HUDEP-2 (cell line): ENCODE data around the gene USP36.

ENCODE experiments used
- DNase-seq, 76 experiments: peaks; one replicate each; lab custom pipeline; 2025; ENCODE audit not compliant: unreplicated experiment in 76 of 76; lab: John Stamatoyannopoulos, UW

The USP36 gene

DNA sequence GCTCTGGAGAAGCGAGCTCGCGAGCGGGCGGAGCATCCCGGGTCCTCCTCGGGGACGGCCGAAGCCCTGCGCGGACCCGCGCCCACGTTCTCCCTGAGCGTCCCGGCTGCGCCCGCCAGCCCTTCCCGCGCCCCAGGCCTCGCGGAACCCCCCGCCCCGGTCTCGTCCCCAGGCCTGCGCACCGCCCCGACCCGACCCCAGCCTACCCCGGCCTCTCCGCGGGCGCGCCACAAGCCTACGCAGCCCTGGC, 159 bp downstream of the USP36 start:
- DNase-seq: peak in 2 of 76 experiments; percentile 31 to 67

DNA sequence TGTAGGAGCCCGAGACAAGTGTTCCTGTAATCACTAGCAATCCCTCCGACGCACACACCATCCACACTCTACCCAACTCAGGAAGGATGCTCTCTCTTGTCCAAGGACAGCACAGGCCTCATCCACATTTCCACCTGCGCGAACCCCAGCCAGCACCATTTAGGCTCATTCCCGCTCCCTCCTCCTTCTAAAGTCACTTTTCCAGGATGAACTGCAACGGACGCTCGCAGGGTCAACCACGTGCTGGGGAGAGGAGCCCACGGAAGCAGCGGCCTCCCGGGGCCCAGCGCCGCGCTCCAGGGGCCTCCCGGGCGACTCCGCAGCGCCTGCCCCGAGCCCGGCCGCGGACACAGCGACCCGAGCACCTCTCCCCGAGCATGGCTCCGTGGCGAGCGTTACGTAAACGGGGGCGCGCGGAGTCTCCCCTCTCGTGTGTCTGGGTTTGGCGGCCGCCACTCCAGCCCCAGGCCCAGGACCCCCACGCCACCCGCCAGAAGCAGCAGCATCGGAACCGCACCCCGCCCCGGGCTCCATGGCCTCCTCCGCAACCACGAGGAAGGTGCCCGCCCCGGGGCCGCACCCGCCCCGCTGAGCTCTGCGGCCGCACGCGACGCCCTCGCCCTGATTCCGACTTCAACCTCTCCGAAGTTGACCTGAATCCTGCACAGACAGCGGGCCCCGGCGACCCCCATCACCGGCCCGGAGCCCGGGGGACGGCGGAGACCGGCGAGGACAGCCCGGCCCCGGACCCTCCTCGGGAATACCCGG, 668 bp downstream of the USP36 start:
- DNase-seq: peak in 40 of 76 experiments; percentile 3 to 58 (median 27)

DNA sequence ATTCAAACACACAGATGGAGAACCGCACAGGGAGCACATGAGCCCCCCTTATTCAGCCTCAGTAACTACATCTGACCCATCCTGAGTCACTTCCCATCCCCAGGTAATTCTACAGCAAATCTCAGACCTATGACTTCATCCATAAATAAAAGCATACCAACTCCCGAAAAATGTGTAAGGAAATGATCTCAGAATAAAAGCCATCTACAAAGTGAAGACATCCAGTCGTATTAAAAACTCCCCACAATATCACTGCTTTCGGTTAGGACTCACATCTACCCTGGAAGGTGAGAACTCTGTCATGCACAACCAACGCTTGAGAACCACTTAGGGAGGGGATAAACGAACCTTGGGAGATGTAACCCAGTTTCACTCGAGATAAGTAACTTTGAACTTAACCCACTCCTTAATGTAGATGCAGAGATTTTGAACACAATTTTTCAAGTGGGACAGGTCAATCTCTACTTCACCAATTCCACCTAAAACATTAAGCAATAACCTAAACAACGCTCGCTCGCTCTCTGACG, 1.3 kb downstream of the USP36 start:
- DNase-seq: peak in 1 of 76 experiments; percentile 9

DNA sequence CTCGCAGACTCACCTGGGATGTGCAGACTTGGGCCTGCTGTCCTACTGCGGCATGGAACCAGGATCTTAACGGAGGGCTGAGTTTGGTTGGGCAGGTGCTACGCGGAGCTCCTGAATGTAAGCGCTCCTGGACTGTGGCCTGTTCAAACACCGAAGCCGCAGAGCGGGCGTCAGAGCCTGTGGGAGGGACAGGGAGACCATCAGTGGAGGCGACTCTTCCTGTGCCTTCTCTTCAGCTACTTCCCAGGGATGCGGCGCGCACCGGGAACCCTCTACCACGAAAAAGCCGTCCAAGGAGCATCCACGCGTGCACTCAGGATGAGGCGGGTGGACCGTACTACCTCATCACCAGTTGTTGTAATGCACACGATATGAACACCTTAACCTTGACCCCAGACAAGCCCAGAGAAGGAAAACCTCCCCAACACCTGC, 2.0 kb downstream of the USP36 start:
- no peak for DNase-seq

DNA sequence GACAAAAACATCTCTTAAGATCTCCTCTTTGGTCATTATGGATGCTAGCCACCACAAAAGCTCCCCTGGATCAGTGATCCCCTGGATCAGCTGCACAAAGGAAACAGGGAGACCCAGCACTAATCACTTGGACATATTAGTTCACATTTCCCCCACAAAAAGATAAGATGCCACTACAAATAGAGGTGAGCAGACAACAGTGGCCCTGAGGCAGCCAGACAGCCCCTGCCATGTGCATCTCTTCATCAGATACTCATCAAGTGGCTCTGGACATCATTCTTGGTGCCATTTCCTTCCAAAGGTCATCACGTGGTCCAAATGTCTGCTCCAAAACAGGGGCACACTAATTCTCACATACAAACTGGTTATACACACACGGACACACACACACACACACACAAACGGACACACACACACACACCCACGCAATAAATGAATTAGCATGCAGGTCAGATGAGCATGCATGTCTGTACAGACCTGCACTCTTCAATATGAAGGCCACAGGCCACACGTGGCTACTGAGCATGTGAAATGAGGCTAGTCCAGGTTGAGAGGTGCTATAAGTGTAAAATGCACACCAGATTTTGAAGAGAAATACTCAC, 4.1 kb downstream of the USP36 start:
- DNase-seq: no peak

DNA sequence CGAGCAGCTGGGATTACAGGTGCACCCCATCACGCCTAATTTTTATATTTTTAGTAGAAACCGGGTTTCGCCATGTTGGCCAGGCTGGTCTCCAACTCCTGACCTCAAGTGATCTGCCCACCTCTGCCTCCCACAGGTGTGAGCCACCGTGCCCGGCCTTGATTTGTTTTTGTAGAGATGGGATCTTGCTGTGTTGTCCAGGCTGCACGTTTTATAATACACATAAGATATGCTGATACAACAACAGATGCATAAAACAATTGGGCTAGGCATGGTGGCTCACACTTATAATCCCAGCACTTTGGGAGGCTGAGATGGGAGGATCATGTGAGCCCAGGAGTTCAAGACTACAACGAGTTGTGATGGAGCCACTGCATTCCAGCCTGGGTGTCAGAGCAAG, 6.0 kb downstream of the USP36 start:
- DNase-seq: no peak

DNA sequence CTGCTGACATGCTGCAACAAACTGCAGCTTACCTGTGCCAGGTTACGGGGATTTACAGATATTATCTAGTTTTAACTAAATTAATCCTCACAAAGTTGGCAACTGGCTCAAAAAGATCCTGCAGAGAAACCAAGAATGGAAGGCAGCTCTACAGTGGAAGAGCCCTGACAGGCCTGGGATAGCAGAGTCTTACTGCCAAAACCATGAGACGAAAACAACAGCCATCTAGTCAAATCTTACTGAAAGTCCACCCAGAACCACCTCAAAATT, 8.1 kb downstream of the USP36 start:
- no peak for DNase-seq

DNA sequence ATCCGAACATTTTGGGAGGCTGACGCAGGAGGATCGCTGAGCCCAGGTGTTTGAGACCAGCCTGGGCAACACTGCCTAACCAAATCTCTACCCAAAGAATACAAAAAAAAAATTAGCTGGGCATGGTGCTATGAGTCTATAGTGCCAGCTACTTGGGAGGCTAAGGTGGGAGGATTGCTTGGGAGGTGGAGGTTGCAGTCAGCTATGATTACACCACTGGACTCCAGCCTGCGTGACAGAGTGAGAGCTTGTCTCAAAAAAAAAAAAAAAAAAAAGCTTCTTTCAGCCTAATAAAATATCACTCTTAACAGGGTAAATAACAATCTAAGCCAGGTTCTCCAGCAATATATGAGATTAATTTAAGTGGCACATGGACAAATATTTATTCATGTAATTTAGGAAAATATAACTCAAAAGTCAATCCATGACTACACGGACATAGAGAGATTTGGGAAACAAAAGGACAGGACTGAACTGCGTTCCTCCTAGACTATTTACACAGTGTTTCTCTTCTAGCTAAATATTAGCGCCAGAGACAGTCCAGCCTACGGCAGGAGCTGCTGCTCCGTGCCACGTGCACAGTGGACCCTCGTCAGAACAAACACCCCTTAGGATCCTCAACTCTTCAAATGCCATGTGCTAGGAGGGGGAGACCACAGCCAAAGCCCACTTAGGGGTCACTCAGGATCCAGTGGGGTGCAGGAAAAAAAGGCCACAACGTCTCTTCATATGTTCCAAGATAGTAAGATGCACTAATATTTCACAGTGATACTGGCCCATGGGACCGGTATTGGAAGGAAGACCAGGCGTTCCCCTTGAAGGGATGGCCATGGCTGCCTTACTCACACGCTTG, 8.7 kb downstream of the USP36 start:
- DNase-seq: no peak

DNA sequence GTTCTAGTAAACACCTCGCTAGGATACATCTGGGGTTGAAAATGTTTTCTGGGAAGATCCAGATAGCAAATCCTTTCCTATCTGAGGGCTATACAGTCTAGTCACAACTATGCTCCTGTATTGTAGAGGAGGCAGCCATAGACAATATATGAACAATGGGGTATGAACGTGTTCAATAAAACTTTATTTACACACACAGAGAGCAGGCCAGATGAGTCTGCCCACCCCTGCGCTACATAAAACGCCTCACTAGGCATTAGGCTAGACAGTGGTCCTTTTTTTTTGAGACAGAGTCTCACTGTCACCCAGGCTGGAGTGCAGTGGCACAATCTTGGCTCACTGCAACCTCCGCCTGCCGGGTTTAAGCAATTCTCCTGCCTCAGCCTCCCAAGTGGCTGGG, 11.1 kb downstream of the USP36 start:
- no peak for DNase-seq

DNA sequence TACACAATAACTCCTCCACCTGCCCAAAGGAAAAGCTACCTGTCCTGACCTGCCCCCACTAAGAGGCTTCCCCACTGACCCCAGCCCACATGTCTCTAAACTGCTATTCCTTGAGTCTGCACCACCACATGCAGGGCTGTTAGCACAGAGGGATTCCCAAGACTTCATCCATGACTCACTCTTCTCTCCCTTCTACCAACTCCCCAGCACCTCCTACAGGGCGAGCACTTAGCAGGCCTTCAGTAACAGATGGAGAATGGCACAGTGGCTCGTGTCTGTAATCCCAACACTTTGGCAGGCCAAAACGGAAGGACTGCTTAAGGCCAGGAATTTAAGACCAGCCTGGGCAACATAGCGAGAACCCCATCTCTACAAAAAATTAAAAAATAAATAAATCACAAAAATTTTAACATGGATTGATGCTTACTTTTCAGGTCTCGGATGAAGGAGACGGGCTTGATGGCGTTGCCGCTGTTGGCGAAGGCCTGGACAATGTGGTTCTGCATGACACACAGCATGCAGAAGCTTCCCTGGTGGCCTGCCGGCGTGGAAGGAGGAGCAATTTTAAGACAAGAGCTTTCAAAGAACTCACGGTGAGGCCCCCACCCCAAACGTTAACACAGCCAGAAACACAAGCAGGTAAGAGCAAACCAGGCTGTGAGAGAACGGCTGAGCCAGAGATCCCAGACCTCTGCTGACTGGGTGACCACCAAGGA, 12.0 kb downstream of the USP36 start:
- peak in 1 of 76 experiments; percentile 2 for DNase-seq

DNA sequence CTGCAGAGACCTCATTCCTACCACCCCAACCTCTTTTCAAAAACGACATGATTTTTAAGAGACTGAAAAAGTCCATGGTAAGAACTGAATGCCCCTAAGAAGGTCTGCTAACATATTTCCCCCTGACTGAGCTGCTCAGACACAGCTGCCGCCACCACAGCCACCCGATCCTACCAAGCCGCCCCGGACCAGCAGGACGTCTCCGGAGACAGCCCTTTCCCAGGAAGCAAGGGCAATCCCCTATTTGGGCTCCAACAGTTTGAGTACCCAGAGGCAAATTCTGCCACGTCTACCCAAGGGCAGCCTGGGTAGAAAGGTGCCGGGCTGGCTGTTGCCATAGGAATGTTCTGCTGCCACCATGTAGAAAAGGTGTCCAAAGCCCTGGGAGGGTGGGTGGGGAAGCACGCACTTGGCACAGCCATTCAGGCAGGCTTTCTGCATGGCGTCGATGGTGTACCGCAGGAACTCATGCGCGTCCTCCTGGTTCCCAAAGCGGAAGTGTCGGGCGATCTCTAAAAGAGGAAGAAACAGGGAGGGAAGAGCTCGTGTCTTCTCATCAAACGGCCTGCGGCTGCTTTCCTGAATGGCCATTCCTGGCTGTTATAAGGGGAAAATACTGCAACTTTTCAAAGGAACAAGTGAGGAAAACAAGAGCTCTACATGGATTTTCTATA, 13.6 kb downstream of the USP36 start:
- DNase-seq: no peak

DNA sequence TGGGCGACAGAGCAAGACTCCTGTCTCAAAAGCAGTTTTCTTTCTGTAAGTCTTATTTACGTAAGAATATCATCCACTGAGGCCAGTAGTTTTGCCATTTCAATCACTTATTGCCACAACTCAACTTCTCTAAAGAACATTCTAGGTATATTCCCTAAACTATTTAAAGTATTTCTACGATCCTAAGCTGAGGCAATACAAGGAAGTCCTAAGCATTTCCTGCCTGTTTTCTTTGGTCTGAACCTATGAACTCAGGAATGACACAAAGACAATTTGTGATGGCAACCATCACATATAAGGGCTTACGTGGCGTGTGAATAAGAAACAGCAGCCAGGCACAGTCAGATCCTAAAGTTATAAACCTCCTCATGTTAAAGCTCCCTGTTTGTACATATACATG, 14.2 kb downstream of the USP36 start:
- no peak for DNase-seq

DNA sequence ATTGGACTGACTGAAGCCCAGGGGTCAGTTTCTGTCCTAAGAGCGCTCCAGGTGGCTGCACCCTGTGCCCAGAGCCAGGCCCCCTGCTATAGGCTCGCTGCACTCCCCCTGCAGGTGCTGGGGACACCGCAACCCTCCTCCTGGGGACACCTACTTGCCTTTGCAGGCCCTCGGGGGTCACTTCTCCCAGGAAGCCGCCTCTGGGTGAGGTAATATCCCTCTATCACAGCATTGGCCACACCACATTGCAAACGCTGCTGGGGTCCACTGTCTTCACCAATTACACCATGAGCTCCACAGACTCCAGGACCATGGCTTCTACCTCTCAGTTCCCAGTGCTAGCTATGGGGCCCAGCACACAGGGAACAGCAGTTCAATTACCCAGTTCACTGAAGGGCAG, 14.9 kb downstream of the USP36 start:
- DNase-seq: no peak

DNA sequence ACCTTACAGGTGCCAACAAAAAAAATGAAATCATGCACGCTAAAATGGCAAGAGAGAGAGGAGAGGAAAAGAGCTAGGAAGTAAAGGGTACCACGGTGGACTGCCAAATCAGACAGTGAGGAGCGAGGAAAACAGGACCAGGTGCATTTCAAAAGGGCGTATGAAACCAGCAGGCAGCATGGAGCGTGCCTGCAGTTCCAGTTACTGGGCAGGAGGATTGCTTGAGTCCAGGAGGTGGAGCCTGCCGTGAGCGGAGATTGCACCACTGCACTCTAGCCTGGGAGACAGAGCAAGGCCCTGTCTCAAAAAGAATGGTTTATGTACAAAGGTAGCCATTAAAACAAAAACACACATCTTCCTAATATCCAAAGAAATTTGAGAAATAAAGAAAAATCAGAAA, 16.4 kb downstream of the USP36 start:
- no peak for DNase-seq

DNA sequence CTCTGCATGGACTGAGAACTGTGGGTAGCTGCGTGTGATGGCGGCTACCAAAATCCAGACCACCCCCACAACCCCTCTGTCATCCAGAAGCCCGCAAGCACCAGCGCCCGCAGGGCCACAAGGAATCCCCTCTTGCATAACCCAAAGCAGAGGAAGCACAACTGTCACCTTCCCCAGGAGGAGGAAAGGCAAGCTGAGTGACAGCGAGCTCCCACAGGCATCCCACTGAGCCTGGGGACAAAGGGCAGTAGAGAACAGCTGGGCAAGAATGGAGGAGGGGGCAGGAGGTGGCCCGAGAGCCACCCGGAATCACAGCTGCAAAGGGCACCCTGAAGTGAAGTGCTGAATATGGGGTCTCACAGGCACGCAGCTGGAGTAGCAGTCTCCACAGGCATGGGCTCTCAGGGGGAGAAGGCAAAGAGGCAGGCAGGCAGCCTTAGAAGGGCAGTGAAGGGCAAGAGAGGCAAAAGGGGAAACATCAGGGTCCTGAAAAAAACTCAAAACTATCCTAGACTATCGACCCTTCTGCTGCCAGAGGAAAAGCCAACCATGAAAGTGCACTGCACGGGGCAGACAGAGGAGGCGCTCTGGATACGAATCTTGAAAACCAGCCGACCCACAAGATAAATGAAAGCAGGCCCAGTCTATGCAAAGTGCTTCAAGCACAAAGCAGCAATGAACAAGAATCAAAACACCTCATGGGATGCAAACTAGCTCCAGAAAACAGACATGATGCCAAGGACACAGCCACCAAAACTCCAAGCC, 17.1 kb downstream of the USP36 start:
- DNase-seq: no peak

DNA sequence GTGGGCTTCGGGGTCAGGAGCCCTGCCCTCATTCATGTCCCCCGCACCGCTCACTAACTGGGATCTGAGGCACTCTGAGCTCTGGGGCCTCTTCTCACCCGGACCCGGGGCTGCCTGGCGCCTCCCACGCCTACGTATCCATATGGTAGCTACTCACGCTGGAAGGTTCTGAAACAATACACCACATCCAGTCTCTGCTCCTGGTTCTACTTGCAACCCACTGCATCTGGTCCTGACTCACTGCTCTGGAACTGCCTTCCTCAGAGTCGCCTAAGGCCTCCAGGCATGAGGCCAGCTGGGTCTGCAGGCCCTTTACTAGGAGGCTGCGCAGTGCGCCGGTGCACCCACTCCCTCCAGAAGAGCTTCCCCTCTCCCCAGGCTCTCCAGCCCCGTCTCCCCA, 18.1 kb downstream of the USP36 start:
- DNase-seq: no peak

DNA sequence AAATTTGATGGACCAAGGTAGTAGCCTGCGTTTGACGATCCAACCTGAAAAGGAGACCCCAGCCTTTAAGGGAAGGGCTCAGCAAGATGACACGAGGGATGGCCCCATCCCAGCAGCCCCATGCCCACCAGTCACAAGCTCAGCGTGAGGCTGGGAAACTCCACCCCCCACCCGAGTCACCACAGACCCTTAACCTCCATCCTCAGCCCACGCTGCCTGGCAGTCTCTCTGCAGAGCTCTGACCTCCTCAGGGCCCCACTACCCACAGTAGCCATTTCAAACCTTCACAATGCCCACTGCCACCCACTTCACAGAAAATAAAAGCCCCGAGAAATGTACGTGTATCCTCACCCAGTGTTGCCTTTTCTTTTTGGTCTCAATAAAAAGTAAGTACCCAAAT, 18.7 kb downstream of the USP36 start:
- DNase-seq: no peak

DNA sequence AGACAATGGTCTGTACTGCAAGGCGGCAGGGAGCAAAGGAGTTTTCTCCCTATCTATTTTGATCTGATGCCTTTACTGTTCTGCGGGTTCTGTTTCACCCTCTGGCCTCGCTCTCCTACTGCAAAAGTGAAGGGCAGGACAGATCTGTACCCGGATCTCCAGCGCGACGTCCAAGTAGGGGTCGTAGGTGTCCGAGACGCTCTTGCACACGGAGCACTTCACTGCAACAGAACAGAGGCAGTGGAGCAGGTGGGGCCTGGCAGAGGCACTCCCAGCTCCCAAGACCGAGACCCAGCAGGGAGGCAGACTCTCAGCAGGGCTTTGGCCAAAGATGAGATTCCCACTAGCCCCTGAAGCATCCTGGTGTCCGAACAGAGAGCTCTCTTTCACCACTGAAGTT, 19.8 kb downstream of the USP36 start:
- DNase-seq: no peak

DNA sequence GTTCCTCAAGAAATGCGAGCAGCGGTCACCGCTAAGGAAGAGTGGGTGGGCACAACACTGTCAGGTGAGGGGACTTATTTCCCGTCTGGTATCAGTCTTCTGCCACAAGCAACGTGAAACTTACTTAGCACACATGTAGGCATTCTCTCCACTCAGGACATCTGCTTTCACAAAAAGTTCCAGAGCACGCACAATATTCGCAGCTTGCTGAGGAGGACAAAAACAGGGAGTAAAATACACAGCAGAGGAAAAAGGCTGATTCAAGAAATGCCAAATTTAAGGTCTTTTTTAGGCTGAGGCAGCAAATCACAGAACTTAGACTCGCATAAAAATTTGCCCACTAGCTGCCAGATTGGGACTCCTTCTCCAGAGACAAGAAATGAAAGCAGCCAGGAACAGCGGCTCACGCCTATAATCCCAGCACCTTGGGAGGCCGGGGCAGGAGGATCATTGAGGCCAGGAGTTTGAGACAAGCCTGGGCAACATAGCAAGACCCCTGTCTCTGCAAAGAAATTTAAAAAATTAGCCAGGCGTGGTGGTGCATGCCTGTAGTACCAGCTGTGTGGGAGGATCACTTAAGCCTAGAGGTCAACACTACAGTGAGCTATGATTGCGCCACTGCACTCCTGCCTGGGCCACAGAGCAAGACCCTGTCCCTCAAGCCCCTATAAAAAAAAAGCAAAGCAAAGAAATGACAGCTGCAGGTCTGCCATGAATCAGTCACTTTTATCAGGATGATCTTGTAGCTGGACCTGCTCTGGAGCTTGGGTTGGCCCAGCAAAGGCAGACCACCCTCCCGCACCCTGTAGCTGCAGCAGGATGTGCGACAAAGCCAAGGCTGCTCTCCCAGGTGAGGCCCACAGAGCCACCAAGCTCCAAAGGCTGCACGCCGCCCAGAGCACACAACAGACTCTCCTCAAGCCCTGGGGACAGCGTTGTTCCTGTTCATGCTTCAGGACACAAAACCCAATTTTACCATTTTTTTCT, 20.5 kb downstream of the USP36 start:
- DNase-seq: no peak
